GM18520 (cell line): Measurements from ENCODE around the gene RBM17.
"Not testable (repeated sequence)": the region's sequence is repeated elsewhere in the genome, so short reads cannot be mapped to it uniquely, and the experiment has no call there.

Source experiments
- ATAC-seq: cut with Tn5 transposase; IDR thresholded peaks from one replicate; pipeline ENCODE4 v1.9.1; 2021; ENCODE audit not compliant: unreplicated experiment

The RBM17 gene

GRCh38 chr10:6077071-6077675 lies 11.7 kb upstream of the RBM17 start:
- no peak for ATAC-seq

- ATAC-seq = no peak
These were observed 9.8 kb upstream of the RBM17 start for GRCh38 chr10:6079044-6079443.

GRCh38 chr10:6080417-6080973 lies 8.3 kb upstream of the RBM17 start:
- ATAC-seq = no peak

- ATAC-seq = no peak
These were observed 6.1 kb upstream of the RBM17 start for GRCh38 chr10:6082496-6083395.

- no peak for ATAC-seq
These were observed 5.0 kb upstream of the RBM17 start for GRCh38 chr10:6083523-6084475.

- ATAC-seq = peak; percentile 24
These were observed 2.2 kb upstream of the RBM17 start for GRCh38 chr10:6086375-6087233.

- no peak for ATAC-seq
These were observed 743 bp downstream of the RBM17 start for GRCh38 chr10:6089334-6090219.

GRCh38 chr10:6091630-6092029 lies 2.8 kb downstream of the RBM17 start:
- ATAC-seq = no peak

- ATAC-seq = no peak
These were observed 3.9 kb downstream of the RBM17 start for GRCh38 chr10:6092731-6093130.

GRCh38 chr10:6095810-6096570 lies 7.2 kb downstream of the RBM17 start:
- no peak for ATAC-seq

GRCh38 chr10:6097063-6097462 lies 8.2 kb downstream of the RBM17 start:
- ATAC-seq = no peak

- ATAC-seq = no peak
These were observed 9.3 kb downstream of the RBM17 start for GRCh38 chr10:6098156-6098555.

GRCh38 chr10:6100370-6100769 lies 11.5 kb downstream of the RBM17 start:
- no peak for ATAC-seq

- no peak for ATAC-seq
These were observed 12.3 kb downstream of the RBM17 start for GRCh38 chr10:6101181-6101580.

GRCh38 chr10:6102128-6102527 lies 13.3 kb downstream of the RBM17 start:
- no peak for ATAC-seq

GRCh38 chr10:6103591-6103990 lies 14.8 kb downstream of the RBM17 start:
- no peak for ATAC-seq

- not testable (repeated sequence) for ATAC-seq
These were observed 18.8 kb downstream of the RBM17 start for GRCh38 chr10:6107616-6108015.

GRCh38 chr10:6108072-6108471 lies 19.2 kb downstream of the RBM17 start:
- ATAC-seq = no peak
